ENCODE measurements around the gene TDRD12.

The TDRD12 gene, protein sequence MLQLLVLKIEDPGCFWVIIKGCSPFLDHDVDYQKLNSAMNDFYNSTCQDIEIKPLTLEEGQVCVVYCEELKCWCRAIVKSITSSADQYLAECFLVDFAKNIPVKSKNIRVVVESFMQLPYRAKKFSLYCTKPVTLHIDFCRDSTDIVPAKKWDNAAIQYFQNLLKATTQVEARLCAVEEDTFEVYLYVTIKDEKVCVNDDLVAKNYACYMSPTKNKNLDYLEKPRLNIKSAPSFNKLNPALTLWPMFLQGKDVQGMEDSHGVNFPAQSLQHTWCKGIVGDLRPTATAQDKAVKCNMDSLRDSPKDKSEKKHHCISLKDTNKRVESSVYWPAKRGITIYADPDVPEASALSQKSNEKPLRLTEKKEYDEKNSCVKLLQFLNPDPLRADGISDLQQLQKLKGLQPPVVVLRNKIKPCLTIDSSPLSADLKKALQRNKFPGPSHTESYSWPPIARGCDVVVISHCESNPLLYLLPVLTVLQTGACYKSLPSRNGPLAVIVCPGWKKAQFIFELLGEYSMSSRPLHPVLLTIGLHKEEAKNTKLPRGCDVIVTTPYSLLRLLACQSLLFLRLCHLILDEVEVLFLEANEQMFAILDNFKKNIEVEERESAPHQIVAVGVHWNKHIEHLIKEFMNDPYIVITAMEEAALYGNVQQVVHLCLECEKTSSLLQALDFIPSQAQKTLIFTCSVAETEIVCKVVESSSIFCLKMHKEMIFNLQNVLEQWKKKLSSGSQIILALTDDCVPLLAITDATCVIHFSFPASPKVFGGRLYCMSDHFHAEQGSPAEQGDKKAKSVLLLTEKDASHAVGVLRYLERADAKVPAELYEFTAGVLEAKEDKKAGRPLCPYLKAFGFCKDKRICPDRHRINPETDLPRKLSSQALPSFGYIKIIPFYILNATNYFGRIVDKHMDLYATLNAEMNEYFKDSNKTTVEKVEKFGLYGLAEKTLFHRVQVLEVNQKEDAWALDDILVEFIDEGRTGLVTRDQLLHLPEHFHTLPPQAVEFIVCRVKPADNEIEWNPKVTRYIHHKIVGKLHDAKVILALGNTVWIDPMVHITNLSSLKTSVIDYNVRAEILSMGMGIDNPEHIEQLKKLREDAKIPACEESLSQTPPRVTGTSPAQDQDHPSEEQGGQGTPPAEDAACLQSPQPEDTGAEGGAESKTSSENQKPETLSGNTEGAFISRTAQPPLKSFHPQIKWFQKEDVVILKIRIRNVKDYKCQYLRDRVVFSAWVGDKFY (N-terminal part only)
- total RNA-seq, result 0.70 to 1.4 (median 0.77) reads per million in 3 donors

DNA sequence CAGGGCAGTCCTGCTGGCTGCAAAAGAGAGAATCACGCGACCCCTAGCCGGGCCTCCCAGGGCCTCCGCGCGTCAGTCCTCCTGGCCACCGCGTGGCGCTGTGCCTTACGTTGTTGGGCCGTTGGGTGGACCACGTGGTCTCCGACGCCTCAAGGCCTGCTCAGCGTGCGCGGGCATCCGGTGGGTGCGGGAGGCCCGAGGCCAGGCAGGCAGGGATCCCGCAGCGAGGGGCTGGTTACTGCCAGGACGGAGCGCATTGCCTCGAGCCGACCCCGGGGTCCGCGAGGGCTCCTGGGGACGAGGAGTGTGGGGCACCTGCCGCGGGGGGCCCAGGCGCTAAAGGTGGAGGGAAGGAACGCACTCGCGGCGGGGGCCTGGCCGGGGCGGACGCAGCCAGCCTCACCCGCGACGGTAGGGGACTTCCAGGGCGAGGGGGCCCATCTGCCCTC is at the start of gene TDRD12:
Gene TDRD12 (plus strand): TSS at position 157 of the 449 bp plus-strand sequence. CDS start 306 bp downstream, outside the sequence.
- Histone ChIP-seq H3K27ac (ENCODE audit: insufficient read depth, low read length, poor library complexity, severe bottlenecking) (no peak within 1 kb of the TSS), H3K4me1 (ENCODE audit: control insufficient read depth, insufficient read depth, low read length, poor library complexity, severe bottlenecking) (no peaks in the 10 kb centered on the region), H3K4me3 (ENCODE audit: insufficient read depth, low read depth, low read length, poor library complexity, severe bottlenecking) (no peak within 1 kb of the TSS), H3K27me3 (replicated peaks; ENCODE audit: control insufficient read depth, insufficient read depth, low read length, poor library complexity, severe bottlenecking) (no peaks in the 10 kb centered on the region), H3K9me3 (ENCODE audit: control insufficient read depth, low read length) (no peaks in the 10 kb centered on the region), H3K36me3 (ENCODE audit: control insufficient read depth, insufficient read depth, low read length) (no peaks in the 10 kb centered on the region)
- DNase-seq, result no peak

DNA sequence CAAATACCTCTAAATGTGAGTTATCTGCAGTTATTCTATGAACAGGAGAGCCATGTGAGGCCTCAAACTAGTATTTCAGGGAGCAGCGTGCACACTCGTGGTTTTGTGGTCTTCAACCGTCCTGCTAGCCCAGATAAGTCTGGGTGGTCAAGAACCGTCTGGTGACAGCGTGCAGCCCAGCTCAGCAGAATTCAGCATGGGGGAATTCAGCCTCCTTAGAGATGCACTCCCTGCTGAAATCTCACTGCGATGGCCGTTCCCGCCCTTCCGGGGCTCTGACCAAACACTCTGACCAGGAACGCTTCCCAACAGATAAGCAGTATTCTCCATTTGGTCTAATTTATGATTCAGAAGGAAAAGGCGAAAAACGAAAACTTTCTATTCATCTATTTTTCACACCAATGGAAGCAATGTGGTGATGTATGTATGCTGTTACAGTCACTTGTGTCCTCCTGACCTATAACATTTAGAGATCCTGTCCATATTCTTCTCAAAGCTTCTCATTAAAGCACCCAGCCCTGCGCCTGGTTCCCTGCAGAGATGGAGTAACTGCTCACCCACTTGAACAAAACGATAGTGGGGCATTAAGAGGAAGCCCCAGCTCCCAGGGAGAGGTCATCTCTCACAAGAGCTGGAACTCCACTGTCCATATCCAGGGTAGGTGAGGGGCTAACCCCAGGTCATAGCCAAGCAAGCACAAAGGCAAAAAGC is 47.5 kb upstream of the TDRD12 start:
- Histone ChIP-seq H3K36me3 (ENCODE audit: control insufficient read depth, insufficient read depth, low read length) (no peaks in the 10 kb centered on the region), H3K4me1 (ENCODE audit: control insufficient read depth, insufficient read depth, low read length, poor library complexity, severe bottlenecking) (peaks cover 21% of the 10 kb centered on the region), H3K4me3 (ENCODE audit: insufficient read depth, low read depth, low read length, poor library complexity, severe bottlenecking) (no peak overlapping the region), H3K27me3 (replicated peaks; ENCODE audit: control insufficient read depth, insufficient read depth, low read length, poor library complexity, severe bottlenecking) (peaks cover 3% of the 10 kb centered on the region), H3K27ac (ENCODE audit: insufficient read depth, low read length, poor library complexity, severe bottlenecking) (no peak overlapping the region), H3K9me3 (ENCODE audit: control insufficient read depth, low read length) (no peaks in the 10 kb centered on the region)
- no peak for DNase-seq

DNA sequence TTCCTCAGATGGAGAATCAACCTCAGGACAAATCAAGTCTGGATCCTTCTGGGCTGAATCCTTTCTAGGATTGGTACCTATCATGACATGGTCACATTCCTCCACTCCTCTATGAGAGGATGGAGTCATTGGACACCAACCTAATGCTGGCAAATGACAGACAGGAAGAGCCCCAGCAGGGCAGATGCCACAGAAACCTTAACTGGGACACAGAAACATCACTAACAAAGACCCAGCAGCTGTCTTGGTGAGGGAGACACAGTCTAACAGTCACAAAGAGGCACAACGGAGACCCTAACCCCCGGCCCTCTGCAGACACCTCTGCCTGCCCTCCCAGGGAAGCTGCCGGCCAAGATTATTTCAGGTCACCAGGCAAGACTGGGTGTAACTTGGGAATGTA is 46.7 kb upstream of the TDRD12 start:
- H3K36me3 ChIP-seq (ENCODE audit: control insufficient read depth, insufficient read depth, low read length), result no peaks in the 10 kb centered on the region
- H3K27me3 ChIP-seq (replicated peaks; ENCODE audit: control insufficient read depth, insufficient read depth, low read length, poor library complexity, severe bottlenecking), result peaks cover 9% of the 10 kb centered on the region
- no peak overlapping the region for H3K4me3 ChIP-seq (ENCODE audit: insufficient read depth, low read depth, low read length, poor library complexity, severe bottlenecking)
- no peak overlapping the region for H3K27ac ChIP-seq (ENCODE audit: insufficient read depth, low read length, poor library complexity, severe bottlenecking)
- peaks cover 21% of the 10 kb centered on the region for H3K4me1 ChIP-seq (ENCODE audit: control insufficient read depth, insufficient read depth, low read length, poor library complexity, severe bottlenecking)
- DNase-seq, result no peak
- H3K9me3 ChIP-seq (ENCODE audit: control insufficient read depth, low read length), result no peaks in the 10 kb centered on the region

DNA sequence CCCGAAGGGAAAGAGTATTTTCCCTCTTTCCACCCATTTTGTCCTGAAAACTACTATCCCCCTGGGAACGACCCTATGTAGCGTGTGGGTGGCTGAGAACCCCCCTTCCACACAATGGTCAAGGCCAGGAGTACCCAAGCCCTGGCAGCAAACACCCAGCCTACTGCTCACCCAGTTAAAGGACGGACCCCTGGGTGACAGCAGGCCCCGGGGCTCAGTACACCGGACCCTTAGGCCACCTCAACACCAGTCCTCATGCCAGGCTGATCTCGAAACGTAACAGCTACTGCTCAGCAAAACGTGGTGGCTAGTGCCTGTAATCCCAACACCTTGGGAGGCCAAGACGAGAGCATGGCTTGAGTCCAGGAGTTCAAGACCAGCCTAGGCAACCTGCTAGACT is 46.0 kb upstream of the TDRD12 start:
- H3K9me3 ChIP-seq (ENCODE audit: control insufficient read depth, low read length), result no peaks in the 10 kb centered on the region
- peaks cover 9% of the 10 kb centered on the region for H3K27me3 ChIP-seq (replicated peaks; ENCODE audit: control insufficient read depth, insufficient read depth, low read length, poor library complexity, severe bottlenecking)
- H3K27ac ChIP-seq (ENCODE audit: insufficient read depth, low read length, poor library complexity, severe bottlenecking), result no peak overlapping the region
- peaks cover 21% of the 10 kb centered on the region for H3K4me1 ChIP-seq (ENCODE audit: control insufficient read depth, insufficient read depth, low read length, poor library complexity, severe bottlenecking)
- DNase-seq, result no peak
- H3K36me3 ChIP-seq (ENCODE audit: control insufficient read depth, insufficient read depth, low read length), result no peaks in the 10 kb centered on the region
- no peak overlapping the region for H3K4me3 ChIP-seq (ENCODE audit: insufficient read depth, low read depth, low read length, poor library complexity, severe bottlenecking)

DNA sequence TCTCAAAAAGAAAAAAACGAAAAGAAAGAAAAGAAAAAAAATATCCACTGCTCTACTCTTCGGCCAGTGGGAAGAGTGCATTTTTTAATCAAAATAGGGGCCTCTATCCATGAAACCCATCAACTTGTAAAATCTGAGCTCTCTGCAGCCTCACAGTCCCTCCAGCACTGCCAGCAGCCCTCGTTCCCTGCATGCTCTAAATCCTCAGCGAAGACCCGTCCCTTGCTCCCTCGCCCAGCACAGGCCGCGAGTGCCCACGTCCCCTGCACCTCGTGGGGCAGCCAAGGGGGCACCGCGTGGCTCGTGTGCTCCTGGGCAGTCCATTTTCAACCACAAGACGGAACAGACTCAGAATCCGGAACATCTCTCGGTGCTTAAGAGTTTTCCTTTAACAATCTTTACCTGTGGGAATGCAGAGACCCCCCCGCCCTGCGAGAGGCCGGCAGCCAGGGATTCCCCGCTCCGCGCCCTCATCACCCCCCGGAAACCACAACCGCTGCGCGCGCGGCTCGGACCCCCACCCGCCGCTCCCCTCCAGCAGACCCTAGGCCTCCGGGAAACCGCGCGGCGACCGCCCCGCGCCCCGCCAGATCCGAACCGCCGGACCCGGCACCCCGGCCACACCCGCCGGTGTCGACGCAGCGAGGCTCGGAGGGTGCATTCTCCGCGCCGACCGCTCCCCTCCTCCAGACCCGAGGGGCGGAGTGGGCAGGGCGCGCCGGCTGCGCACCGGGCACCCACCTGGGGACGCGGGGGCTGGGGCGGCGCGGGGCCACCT is 45.2 kb upstream of the TDRD12 start:
- H3K27ac ChIP-seq (ENCODE audit: insufficient read depth, low read length, poor library complexity, severe bottlenecking), result peak overlapping the region; percentile 67
- peak overlapping the region; percentile 89 for H3K4me3 ChIP-seq (ENCODE audit: insufficient read depth, low read depth, low read length, poor library complexity, severe bottlenecking)
- H3K27me3 ChIP-seq (replicated peaks; ENCODE audit: control insufficient read depth, insufficient read depth, low read length, poor library complexity, severe bottlenecking), result peaks cover 9% of the 10 kb centered on the region
- H3K4me1 ChIP-seq (ENCODE audit: control insufficient read depth, insufficient read depth, low read length, poor library complexity, severe bottlenecking), result peaks cover 21% of the 10 kb centered on the region
- peak in 2 of 3 donors; percentile 7 to 32 for DNase-seq
- H3K9me3 ChIP-seq (ENCODE audit: control insufficient read depth, low read length), result no peaks in the 10 kb centered on the region
- H3K36me3 ChIP-seq (ENCODE audit: control insufficient read depth, insufficient read depth, low read length), result no peaks in the 10 kb centered on the region

DNA sequence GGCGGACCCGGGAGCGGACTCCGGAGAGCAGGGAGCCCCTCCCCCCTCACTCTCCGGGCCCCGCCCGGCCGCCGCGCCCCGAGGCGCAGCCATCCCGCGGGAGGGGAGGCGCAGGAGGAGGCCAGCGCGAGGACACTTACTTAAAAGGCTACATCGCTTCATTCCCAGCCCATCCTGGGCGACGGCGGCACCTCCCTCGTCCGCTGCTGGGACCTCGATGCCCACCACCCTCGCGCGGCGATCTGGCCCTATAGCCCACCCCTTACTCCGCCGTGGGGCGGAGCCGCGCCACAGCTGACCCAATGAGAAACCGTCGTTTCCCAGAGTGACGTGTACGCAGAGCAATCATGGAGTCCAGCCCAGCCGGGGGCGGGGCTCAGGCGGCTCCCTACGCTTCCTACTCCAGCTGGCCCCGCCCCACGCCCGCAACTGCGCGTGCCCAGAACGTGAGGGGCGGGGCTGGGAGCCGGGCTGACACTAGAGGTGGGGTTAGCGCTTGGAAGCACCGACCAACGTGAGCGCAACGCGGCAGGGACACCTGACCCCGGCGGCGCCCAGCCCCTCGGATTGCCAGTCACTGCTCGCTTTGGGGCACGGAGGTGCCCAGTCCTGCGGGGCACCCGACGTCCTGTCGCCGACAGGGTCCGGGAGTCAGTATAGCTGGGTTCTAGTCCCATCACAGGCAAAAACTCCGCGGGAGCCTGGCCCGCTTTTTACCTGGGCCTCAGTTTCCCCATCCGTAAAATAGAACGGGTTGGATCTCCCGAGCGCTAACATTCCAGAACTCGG is 44.4 kb upstream of the TDRD12 start, which contains the start of gene ANKRD27:
Gene ANKRD27 (minus strand): TSS at position 250 of the 789 bp plus-strand sequence. CDS start 16,165 bp downstream, outside the sequence.
- Histone ChIP-seq H3K36me3 (ENCODE audit: control insufficient read depth, insufficient read depth, low read length) (no peaks in the 10 kb centered on the region), H3K27me3 (replicated peaks; ENCODE audit: control insufficient read depth, insufficient read depth, low read length, poor library complexity, severe bottlenecking) (peaks cover 9% of the 10 kb centered on the region), H3K9me3 (ENCODE audit: control insufficient read depth, low read length) (no peaks in the 10 kb centered on the region), H3K27ac (ENCODE audit: insufficient read depth, low read length, poor library complexity, severe bottlenecking) (peak within 1 kb of the TSS; percentile 67), H3K4me1 (ENCODE audit: control insufficient read depth, insufficient read depth, low read length, poor library complexity, severe bottlenecking) (peaks cover 16% of the 10 kb centered on the region), H3K4me3 (ENCODE audit: insufficient read depth, low read depth, low read length, poor library complexity, severe bottlenecking) (peak within 1 kb of the TSS; percentile 89)
- peak; percentile 95 to 97 (median 96) for DNase-seq

DNA sequence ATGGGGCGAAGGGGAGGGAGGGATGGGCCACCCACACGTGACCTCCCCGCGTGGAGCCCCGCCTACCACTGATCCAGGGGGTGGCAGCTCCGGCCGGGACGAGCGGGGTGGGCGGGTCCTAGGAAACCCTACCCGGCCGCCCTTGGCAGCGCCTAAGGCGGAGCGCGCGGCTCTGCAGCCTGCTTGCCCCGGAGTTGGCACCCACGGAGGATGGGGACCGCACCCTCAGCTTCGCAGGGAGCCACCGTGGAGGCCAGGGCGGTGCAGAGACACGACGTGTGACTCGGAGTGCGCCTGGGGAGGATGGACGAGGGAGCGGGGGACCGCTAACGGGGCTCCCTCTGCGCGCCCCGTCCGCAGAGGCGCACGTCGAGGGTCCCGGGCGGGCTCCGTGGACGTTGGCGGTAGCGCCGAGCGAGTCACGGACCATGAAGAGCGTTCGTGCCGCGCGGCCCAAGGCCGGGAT is 43.8 kb upstream of the TDRD12 start, which contains the start of gene RGS9BP:
Gene RGS9BP (plus strand): TSS at position 129 of the 466 bp plus-strand sequence. CDS start 416 bp downstream, outside the sequence.
- Histone ChIP-seq H3K27ac (ENCODE audit: insufficient read depth, low read length, poor library complexity, severe bottlenecking) (peak within 1 kb of the TSS; percentile 67), H3K27me3 (replicated peaks; ENCODE audit: control insufficient read depth, insufficient read depth, low read length, poor library complexity, severe bottlenecking) (peaks cover 9% of the 10 kb centered on the region), H3K9me3 (ENCODE audit: control insufficient read depth, low read length) (no peaks in the 10 kb centered on the region), H3K4me3 (ENCODE audit: insufficient read depth, low read depth, low read length, poor library complexity, severe bottlenecking) (peak within 1 kb of the TSS; percentile 89), H3K36me3 (ENCODE audit: control insufficient read depth, insufficient read depth, low read length) (no peaks in the 10 kb centered on the region), H3K4me1 (ENCODE audit: control insufficient read depth, insufficient read depth, low read length, poor library complexity, severe bottlenecking) (peaks cover 15% of the 10 kb centered on the region)
- DNase-seq, result peak; percentile 60 to 70 (median 65)

DNA sequence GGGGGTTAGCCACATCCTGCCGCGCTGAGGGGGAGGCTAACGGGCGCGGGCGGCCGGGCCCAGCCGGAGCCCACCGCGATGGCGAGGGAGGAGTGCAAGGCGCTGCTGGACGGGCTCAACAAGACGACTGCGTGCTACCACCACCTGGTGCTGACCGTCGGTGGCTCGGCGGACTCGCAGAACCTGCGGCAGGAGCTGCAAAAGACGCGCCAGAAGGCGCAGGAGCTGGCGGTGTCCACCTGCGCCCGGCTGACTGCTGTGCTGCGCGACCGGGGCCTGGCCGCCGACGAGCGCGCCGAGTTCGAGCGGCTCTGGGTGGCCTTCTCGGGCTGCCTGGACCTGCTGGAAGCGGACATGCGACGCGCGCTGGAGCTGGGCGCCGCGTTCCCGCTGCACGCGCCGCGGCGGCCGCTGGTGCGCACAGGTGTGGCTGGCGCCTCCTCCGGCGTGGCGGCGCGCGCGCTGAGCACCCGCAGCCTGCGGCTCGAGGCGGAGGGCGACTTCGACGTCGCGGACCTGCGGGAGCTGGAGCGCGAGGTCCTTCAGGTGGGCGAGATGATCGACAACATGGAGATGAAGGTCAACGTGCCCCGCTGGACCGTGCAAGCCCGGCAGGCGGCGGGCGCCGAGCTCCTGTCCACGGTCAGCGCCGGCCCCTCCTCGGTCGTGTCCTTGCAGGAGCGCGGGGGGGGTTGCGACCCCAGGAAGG is 43.2 kb upstream of the TDRD12 start:
- H3K36me3 ChIP-seq (ENCODE audit: control insufficient read depth, insufficient read depth, low read length), result no peaks in the 10 kb centered on the region
- H3K4me1 ChIP-seq (ENCODE audit: control insufficient read depth, insufficient read depth, low read length, poor library complexity, severe bottlenecking), result peaks cover 15% of the 10 kb centered on the region
- H3K27me3 ChIP-seq (replicated peaks; ENCODE audit: control insufficient read depth, insufficient read depth, low read length, poor library complexity, severe bottlenecking), result peaks cover 9% of the 10 kb centered on the region
- H3K9me3 ChIP-seq (ENCODE audit: control insufficient read depth, low read length), result no peaks in the 10 kb centered on the region
- H3K27ac ChIP-seq (ENCODE audit: insufficient read depth, low read length, poor library complexity, severe bottlenecking), result no peak overlapping the region
- no peak for DNase-seq
- H3K4me3 ChIP-seq (ENCODE audit: insufficient read depth, low read depth, low read length, poor library complexity, severe bottlenecking), result peak overlapping the region; percentile 89
